HG03460 (cell line): ENCODE measurements around the gene TRIM28.

ENCODE experiments used
- ATAC-seq: cut with Tn5 transposase; IDR thresholded peaks from one replicate; pipeline ENCODE4 v1.9.1; 2021; ENCODE audit not compliant: unreplicated experiment

Gene TRIM28

GRCh38 chr19:58559275-58560006 is 15.6 kb downstream of the TRIM28 start:
- ATAC-seq = peak; percentile 25

- no peak for ATAC-seq
Observed at GRCh38 chr19:58560007-58560887, 16.4 kb downstream of the TRIM28 start.

- no peak for ATAC-seq
Observed at GRCh38 chr19:58560921-58561320, 17.1 kb downstream of the TRIM28 start.

GRCh38 chr19:58561373-58562121 is 17.7 kb downstream of the TRIM28 start:
- no peak for ATAC-seq

GRCh38 chr19:58562122-58563033 is 18.5 kb downstream of the TRIM28 start:
- no peak for ATAC-seq

GRCh38 chr19:58563034-58563573 is 19.2 kb downstream of the TRIM28 start:
- ATAC-seq = no peak

- no peak for ATAC-seq
Observed at GRCh38 chr19:58563823-58564222, 20.0 kb downstream of the TRIM28 start.

- no peak for ATAC-seq
Observed at GRCh38 chr19:58566989-58567388, 23.1 kb downstream of the TRIM28 start.

- ATAC-seq = no peak
Observed at GRCh38 chr19:58568453-58569130, 24.7 kb downstream of the TRIM28 start.

GRCh38 chr19:58569191-58569942 is 25.5 kb downstream of the TRIM28 start:
- ATAC-seq = no peak

GRCh38 chr19:58569943-58570670 is 26.2 kb downstream of the TRIM28 start:
- ATAC-seq = no peak

- ATAC-seq = no peak
Observed at GRCh38 chr19:58570770-58571574, 27.1 kb downstream of the TRIM28 start.

- no peak for ATAC-seq
Observed at GRCh38 chr19:58571575-58571947, 27.7 kb downstream of the TRIM28 start.

GRCh38 chr19:58572026-58572817 is 28.4 kb downstream of the TRIM28 start:
- no peak for ATAC-seq

- peak; percentile 54 for ATAC-seq
Observed at GRCh38 chr19:58572818-58573657, 29.2 kb downstream of the TRIM28 start, which contains the start of gene MZF1. TSS of gene MZF1 (minus strand) at chr19:58573335. CDS start at chr19:58571389, 1,946 bp downstream.
